Large intestine (tissue), 3 donors: ENCODE data around the gene RPUSD2. TPM values are rescaled to one million over a fixed set of nuclear protein-coding genes. Genes with fewer than 3 reads are reported as not detected.

ENCODE experiments used
- DNase-seq, 2 donors: peaks; one replicate each; pipeline versions ENCODE4 v3.0.0 to v3.0.0-alpha.2; 2013
- H3K27ac ChIP-seq: one replicate; pipeline ENCODE4 v1.5.1; 2013; ENCODE audit warnings: low read length
- H3K27me3 ChIP-seq: 2 replicates; pipeline ENCODE4 v1.6.1; 2013; ENCODE audit warnings: low read length; ENCODE audit not compliant: control insufficient read depth, insufficient read depth
- H3K36me3 ChIP-seq: 2 replicates; pipeline ENCODE4 v1.6.1; 2013; ENCODE audit warnings: low read length; ENCODE audit not compliant: control insufficient read depth, insufficient read depth
- H3K4me1 ChIP-seq: one replicate; pipeline ENCODE4 v1.6.1; 2013; ENCODE audit warnings: low read length; ENCODE audit not compliant: control insufficient read depth, insufficient read depth
- H3K4me3 ChIP-seq: one replicate; pipeline ENCODE4 v1.5.1; 2013; ENCODE audit warnings: low read length
- H3K9me3 ChIP-seq: one replicate; pipeline ENCODE4 v1.6.1; 2013; ENCODE audit warnings: mild to moderate bottlenecking, low read depth, low read length, moderate library complexity; ENCODE audit not compliant: control insufficient read depth
- WGBS: methylation state at CpG from one replicate; pipeline ENCODE4 v1.1.5; 2013; ENCODE audit warnings: low lambda C conversion rate; ENCODE audit not compliant: insufficient coverage; 5-methylcytosine and 5-hydroxymethylcytosine counted together
- polyA plus RNA-seq: library from polyadenylated mRNA; unstranded; fragments of 120-200 nt; gene quantifications from one replicate; pipeline ENCODE4 v1.2.1, GENCODE V29; 2013

The RPUSD2 gene
- polyA plus RNA-seq, 1 donor, result 9.9 TPM

DNA sequence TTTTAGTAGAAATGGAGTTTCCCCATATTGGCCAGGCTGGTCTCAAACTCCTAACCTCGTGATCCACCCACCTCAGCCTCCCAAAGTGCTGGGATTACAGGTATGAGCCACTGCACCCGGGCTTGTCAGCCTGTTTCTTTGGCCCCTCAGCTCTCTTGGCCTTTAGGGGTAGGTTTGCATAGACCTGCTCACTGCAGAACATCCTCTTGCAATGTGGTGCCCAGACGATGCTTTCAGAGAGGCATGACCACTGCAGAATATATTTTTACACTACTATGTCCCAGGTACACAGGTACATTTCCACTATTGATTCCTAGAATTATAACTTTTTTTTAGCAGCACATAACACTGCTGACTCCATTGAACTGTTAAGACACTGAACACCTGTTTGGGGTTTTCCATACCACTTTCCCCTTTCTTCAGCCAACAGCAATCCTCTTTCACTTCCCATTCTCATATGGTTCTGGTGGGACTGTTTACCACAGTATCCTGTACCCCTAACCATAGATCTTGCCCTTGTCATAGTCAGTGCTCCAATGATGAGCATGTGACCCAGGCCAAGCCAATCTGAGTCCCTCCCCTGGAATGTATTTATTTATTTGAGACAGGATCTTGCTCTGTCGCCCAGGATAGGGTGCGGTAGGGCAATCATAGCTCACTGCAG is 25.3 kb upstream of the RPUSD2 start:
- H3K4me1 ChIP-seq, result peaks cover 3% of the 10 kb centered on the region
- no peak overlapping the region for H3K4me3 ChIP-seq
- peaks cover 23% of the 10 kb centered on the region for H3K36me3 ChIP-seq
- DNase-seq, result no peak
- no peak overlapping the region for H3K27ac ChIP-seq
- H3K9me3 ChIP-seq, result no peaks in the 10 kb centered on the region
- no peaks in the 10 kb centered on the region for H3K27me3 ChIP-seq
- WGBS, result no CpG with 5 or more reads among the region's 5 CpGs

DNA sequence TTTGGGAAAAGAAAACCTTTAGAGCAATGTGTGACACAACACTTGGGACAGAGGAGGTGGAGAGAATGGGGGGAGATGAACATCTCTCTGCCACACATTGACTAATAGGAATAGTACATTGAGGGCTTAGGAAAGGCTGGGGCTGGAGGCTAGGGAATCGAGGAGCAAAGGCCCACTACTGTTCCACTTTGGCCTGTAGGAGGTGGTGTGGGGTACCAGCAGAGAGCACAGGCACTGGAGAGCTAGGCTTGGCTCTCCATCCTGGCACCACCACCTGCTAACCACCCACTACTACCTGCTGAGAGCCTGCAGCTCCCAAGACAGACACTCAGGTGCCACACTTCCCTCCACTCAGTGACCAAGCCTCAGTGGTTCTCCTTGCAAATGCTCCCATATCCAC is 23.6 kb upstream of the RPUSD2 start:
- no CpG with 5 or more reads among the region's 1 CpG for WGBS
- Histone ChIP-seq H3K4me3 (no peak overlapping the region), H3K9me3 (no peaks in the 10 kb centered on the region), H3K27me3 (no peaks in the 10 kb centered on the region), H3K27ac (no peak overlapping the region), H3K36me3 (peaks cover 26% of the 10 kb centered on the region), H3K4me1 (peaks cover 3% of the 10 kb centered on the region)
- DNase-seq, result no peak

- Histone ChIP-seq H3K4me1 (no peaks in the 10 kb centered on the region), H3K27me3 (no peaks in the 10 kb centered on the region), H3K27ac (no peak overlapping the region), H3K36me3 (peaks cover 43% of the 10 kb centered on the region), H3K4me3 (no peak overlapping the region), H3K9me3 (no peaks in the 10 kb centered on the region)
- DNase-seq, result no peak
- no CpG with 5 or more reads among the region's 2 CpGs for WGBS
These were observed 20.5 kb upstream of the RPUSD2 start for GRCh38 chr15:40548610-40549009.

DNA sequence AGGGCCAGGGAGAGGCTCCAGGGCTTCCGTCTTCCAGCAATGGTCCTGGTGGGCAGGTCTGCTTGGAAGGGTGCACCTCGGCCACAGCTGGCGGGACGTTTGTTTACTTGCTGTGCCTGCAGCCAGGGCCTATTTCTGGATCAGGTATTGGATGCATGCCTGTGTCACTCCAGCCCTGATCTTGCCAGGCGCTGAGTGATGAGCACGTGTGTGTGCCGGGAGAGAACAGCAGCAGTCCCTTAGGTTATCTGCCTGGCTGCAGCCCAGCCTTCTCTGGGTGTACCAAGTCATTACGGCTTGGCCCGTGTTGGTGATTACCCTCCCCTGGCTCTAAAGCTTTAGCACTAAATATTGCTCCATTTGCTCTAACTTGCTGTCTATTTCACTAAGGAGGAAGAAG is 19.2 kb upstream of the RPUSD2 start:
- Histone ChIP-seq H3K27me3 (no peaks in the 10 kb centered on the region), H3K4me3 (no peak overlapping the region), H3K36me3 (peaks cover 54% of the 10 kb centered on the region), H3K27ac (no peak overlapping the region), H3K9me3 (no peaks in the 10 kb centered on the region), H3K4me1 (no peaks in the 10 kb centered on the region)
- WGBS, result no CpG with 5 or more reads among the region's 9 CpGs
- DNase-seq, result no peak

GRCh38 chr15:40550341-40551037 is 18.6 kb upstream of the RPUSD2 start:
- DNase-seq, result no peak
- Histone ChIP-seq H3K9me3 (no peaks in the 10 kb centered on the region), H3K4me3 (no peak overlapping the region), H3K27me3 (no peaks in the 10 kb centered on the region), H3K4me1 (no peaks in the 10 kb centered on the region), H3K36me3 (peaks cover 60% of the 10 kb centered on the region), H3K27ac (no peak overlapping the region)
- 100% methylated on average over 1 of the region's 6 CpGs for WGBS

DNA sequence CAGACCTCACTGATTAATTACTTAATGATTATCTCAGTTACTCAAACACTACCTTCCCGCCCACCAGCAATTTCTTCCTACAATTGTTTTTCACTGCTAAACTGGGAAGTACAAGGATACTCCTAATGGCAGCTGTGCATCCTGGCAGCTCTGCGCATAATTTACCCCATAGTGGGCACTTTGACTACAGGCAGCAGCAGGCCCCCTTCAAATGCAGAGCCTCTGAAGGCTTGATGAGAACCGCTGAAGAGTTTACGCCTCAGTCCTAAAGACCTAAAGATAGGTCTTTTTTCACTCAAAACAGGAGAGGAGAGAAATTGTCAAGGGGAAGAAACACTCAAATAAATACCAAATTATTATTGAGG is 15.0 kb upstream of the RPUSD2 start:
- Histone ChIP-seq H3K4me1 (no peaks in the 10 kb centered on the region), H3K4me3 (no peak overlapping the region), H3K27me3 (no peaks in the 10 kb centered on the region), H3K9me3 (no peaks in the 10 kb centered on the region), H3K27ac (no peak overlapping the region), H3K36me3 (peaks cover 56% of the 10 kb centered on the region)
- no CpG with 5 or more reads among the region's 4 CpGs for WGBS
- no peak for DNase-seq

DNA sequence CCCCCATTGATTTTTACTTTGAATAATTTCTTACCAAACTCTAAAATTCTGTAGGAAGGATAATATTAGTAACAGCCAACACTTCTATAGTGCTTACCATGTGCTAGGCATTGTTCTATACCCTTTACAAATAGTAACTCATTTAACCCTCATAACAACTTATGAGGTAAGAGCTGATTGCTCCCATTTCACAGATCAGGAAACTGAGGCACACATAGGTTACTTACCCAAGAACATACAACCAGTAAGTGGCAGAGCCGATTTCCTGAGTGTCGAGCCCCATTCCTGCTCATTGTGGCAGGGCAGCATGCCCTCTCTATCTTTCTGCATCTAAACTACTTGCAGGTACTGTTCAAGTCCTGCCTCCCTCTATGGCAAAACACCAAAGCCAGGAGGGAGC is 13.2 kb upstream of the RPUSD2 start:
- peaks cover 44% of the 10 kb centered on the region for H3K36me3 ChIP-seq
- no peaks in the 10 kb centered on the region for H3K4me1 ChIP-seq
- H3K27ac ChIP-seq, result no peak overlapping the region
- no peaks in the 10 kb centered on the region for H3K27me3 ChIP-seq
- no peaks in the 10 kb centered on the region for H3K9me3 ChIP-seq
- DNase-seq, result no peak
- WGBS, result no CpG with 5 or more reads among the region's 2 CpGs
- H3K4me3 ChIP-seq, result no peak overlapping the region

DNA sequence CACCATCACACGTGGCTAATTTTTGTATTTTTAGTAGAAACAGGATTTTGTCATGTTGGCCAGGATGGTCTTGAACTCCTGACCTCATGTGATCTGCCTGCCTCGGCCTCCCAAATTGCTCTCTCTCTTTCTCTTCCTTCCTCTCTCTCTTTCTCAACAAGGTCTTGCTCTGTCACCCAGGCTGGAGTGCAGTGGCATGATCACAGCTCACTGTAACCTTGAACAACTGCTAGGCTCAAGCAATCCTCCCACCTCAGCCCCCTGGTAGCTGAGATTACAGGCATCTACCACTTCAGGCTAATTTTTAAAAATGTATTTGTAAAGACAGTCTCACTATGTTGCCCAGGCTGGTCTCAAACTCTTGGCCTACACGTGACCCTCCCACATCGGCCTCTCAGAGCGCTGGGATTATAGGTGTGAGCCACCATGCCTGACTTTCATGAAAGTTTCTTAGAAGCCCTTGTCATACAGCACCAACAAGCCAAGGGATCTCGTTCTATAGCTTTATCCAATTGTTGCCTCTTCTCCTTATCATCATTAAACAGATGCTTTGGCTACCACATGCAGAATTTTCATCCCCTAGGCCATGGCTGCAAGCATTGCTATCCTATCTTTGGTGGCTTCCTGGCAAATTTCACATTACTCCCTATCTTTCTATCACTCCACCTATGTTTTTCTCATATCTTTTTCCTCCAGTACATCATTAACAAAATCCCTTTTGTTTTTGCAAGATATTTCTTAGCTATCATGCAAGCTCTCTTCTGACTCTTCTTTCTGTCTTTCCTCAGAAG is 10.0 kb upstream of the RPUSD2 start:
- Histone ChIP-seq H3K4me3 (no peak overlapping the region), H3K9me3 (no peaks in the 10 kb centered on the region), H3K4me1 (no peaks in the 10 kb centered on the region), H3K36me3 (peaks cover 33% of the 10 kb centered on the region), H3K27me3 (no peaks in the 10 kb centered on the region), H3K27ac (no peak overlapping the region)
- no peak for DNase-seq
- 100% methylated on average over 1 of the region's 6 CpGs for WGBS

- DNase-seq, result no peak
- no peaks in the 10 kb centered on the region for H3K27me3 ChIP-seq
- H3K9me3 ChIP-seq, result no peaks in the 10 kb centered on the region
- peaks cover 4% of the 10 kb centered on the region for H3K4me1 ChIP-seq
- H3K4me3 ChIP-seq, result no peak overlapping the region
- no CpG with 5 or more reads among the region's 2 CpGs for WGBS
- H3K36me3 ChIP-seq, result peaks cover 9% of the 10 kb centered on the region
- H3K27ac ChIP-seq, result no peak overlapping the region
These were observed 6.4 kb upstream of the RPUSD2 start for GRCh38 chr15:40562691-40563090.

DNA sequence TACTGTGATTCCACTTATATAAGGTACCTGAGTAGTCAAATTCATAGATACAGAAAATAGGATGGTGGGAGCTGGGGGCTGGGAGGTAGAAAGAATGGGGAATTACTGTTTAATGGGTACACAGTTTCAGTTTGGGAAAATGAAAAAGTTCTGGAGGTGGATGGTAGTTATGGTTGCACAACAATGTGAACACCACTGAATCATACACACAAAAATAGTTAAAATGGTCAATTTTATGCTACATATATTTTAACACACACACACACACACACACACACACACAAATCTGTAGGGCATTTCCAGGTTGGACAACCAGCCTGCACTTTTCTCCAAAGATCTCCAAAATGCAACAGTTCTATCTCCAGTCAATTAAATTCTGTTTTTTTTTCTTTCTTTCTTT is 5.7 kb upstream of the RPUSD2 start:
- peaks cover 5% of the 10 kb centered on the region for H3K4me1 ChIP-seq
- H3K9me3 ChIP-seq, result no peaks in the 10 kb centered on the region
- no peak overlapping the region for H3K27ac ChIP-seq
- DNase-seq, result no peak
- H3K4me3 ChIP-seq, result no peak overlapping the region
- H3K27me3 ChIP-seq, result no peaks in the 10 kb centered on the region
- H3K36me3 ChIP-seq, result peaks cover 9% of the 10 kb centered on the region
